ENCODE measurements around the gene JAK1. TPM values are rescaled to one million over a fixed set of nuclear protein-coding genes. Genes with fewer than 3 reads are reported as not detected.

The JAK1 gene
- total and polyA plus RNA-seq, 10 donors, result 46.6 to 270 (median 205) TPM

GRCh38 chr1:64844609-64845008, 121.7 kb downstream of the JAK1 start:
- DNase-seq, result no peak
- Histone ChIP-seq H3K36me3 (peaks cover 0 to 100% (median 95%) of the 10 kb centered on the region in 6 donors), H3K27ac (no peak overlapping the region), H3K9me3 (no peaks in the 10 kb centered on the region), H3K4me3 (no peak overlapping the region), H3K27me3 (replicated peaks in 1 of 7) (no peaks in the 10 kb centered on the region), H3K4me1 (peaks cover 4 to 25% (median 14%) of the 10 kb centered on the region in 6 donors)
- WGBS, 5 donors, result 94 to 96% (median 95%) methylated on average over 7 of the region's 7 CpGs
- no peak for TF ChIP-seq POLR2A (IDR thresholded peaks at IDR 0.05)
- intact Hi-C loops (cut with DNase I; ENCODE audit: low total_unique reads), result no loop called here

GRCh38 chr1:64844175-64844574, 122.2 kb downstream of the JAK1 start:
- no peaks in the 10 kb centered on the region for H3K27me3 ChIP-seq (replicated peaks in 1 of 7)
- H3K4me3 ChIP-seq, result no peak overlapping the region
- intact Hi-C loops (cut with DNase I; ENCODE audit: low total_unique reads), result no loop called here
- DNase-seq, result no peak
- H3K4me1 ChIP-seq, result peaks cover 4 to 25% (median 14%) of the 10 kb centered on the region in 6 donors
- 95 to 100% (median 97%) methylated on average over 3 to 7 of the region's 7 CpGs for WGBS, 5 donors
- peak overlapping the region in 1 of 8 donors; percentile 25 for H3K27ac ChIP-seq
- TF ChIP-seq CTCF (IDR thresholded peaks at IDR 0.05 in 8 of 11, conservative IDR thresholded peaks at IDR 0.05 in 3 of 11) (no peak), POLR2A (IDR thresholded peaks at IDR 0.05) (no peak), POLR2AphosphoS5 (IDR thresholded peaks at IDR 0.05) (peak in 1 of 3 donors; percentile 52)
- no peaks in the 10 kb centered on the region for H3K9me3 ChIP-seq
- peaks cover 0 to 100% (median 95%) of the 10 kb centered on the region in 6 donors for H3K36me3 ChIP-seq

GRCh38 chr1:64843675-64844074, 122.7 kb downstream of the JAK1 start:
- H3K27ac ChIP-seq, result peak overlapping the region in 1 of 8 donors; percentile 67
- intact Hi-C loops (cut with DNase I; ENCODE audit: low total_unique reads), result no loop called here
- DNase-seq, result no peak
- no peak for TF ChIP-seq POLR2AphosphoS5 (IDR thresholded peaks at IDR 0.05)
- no peak for TF ChIP-seq CTCF (IDR thresholded peaks at IDR 0.05 in 8 of 11, conservative IDR thresholded peaks at IDR 0.05 in 3 of 11)
- TF ChIP-seq POLR2A (IDR thresholded peaks at IDR 0.05), result no peak
- 85 to 97% (median 93%) methylated on average over 9 of the region's 9 CpGs for WGBS, 5 donors
- no peaks in the 10 kb centered on the region for H3K9me3 ChIP-seq
- H3K27me3 ChIP-seq (replicated peaks in 1 of 7), result no peaks in the 10 kb centered on the region
- peaks cover 0 to 100% (median 92%) of the 10 kb centered on the region in 6 donors for H3K36me3 ChIP-seq
- peaks cover 4 to 25% (median 14%) of the 10 kb centered on the region in 6 donors for H3K4me1 ChIP-seq
- H3K4me3 ChIP-seq, result no peak overlapping the region

- Histone ChIP-seq H3K27me3 (replicated peaks in 1 of 7) (no peaks in the 10 kb centered on the region), H3K9me3 (no peaks in the 10 kb centered on the region), H3K27ac (peak overlapping the region in 5 of 8 donors; percentile 9 to 67 (median 30)), H3K36me3 (peaks cover 0 to 100% (median 94%) of the 10 kb centered on the region in 6 donors), H3K4me1 (peaks cover 4 to 25% (median 14%) of the 10 kb centered on the region in 6 donors), H3K4me3 (no peak overlapping the region)
- TF ChIP-seq CTCF (IDR thresholded peaks at IDR 0.05 in 8 of 11, conservative IDR thresholded peaks at IDR 0.05 in 3 of 11) (no peak), POLR2AphosphoS5 (IDR thresholded peaks at IDR 0.05) (no peak), POLR2A (IDR thresholded peaks at IDR 0.05) (no peak)
- WGBS, 5 donors, result 39 to 85% (median 56%) methylated on average over 2 of the region's 2 CpGs
- intact Hi-C loops (cut with DNase I; ENCODE audit: low total_unique reads), result no loop called here
- DNase-seq, result no peak
Observed at GRCh38 chr1:64842224-64842623, 124.1 kb downstream of the JAK1 start.

Measured in spleen (tissue), 11 donors.